Measurements from ENCODE around the gene MSH5. TPM values are rescaled to one million over a fixed set of nuclear protein-coding genes. Genes with fewer than 3 reads are reported as not detected.
"Not testable (repeated sequence)": the region's sequence is repeated elsewhere in the genome, so short reads cannot be mapped to it uniquely, and the experiment has no call there.

Gene MSH5
- polyA plus RNA-seq, 12 donors = 7.4 to 32.2 (median 13.8) TPM; not detected in 1

GRCh38 chr6:31778999-31779885 is 39.4 kb downstream of the MSH5 start:
- no peak for DNase-seq

- DNase-seq = no peak
Observed at GRCh38 chr6:31779908-31780307, 40.1 kb downstream of the MSH5 start.

- DNase-seq = no peak
Observed at GRCh38 chr6:31780507-31781243, 40.9 kb downstream of the MSH5 start.

GRCh38 chr6:31781244-31782125 is 41.7 kb downstream of the MSH5 start:
- DNase-seq = no peak

GRCh38 chr6:31782126-31782855 is 42.5 kb downstream of the MSH5 start:
- no peak for DNase-seq

- DNase-seq = no peak
Observed at GRCh38 chr6:31784098-31784925, 44.5 kb downstream of the MSH5 start.

- DNase-seq = no peak
Observed at GRCh38 chr6:31785475-31785874, 45.7 kb downstream of the MSH5 start.

- peak; percentile 46 for DNase-seq
Observed at GRCh38 chr6:31791324-31792089, 51.7 kb downstream of the MSH5 start.

GRCh38 chr6:31792090-31792374 is 52.2 kb downstream of the MSH5 start:
- no peak for DNase-seq

GRCh38 chr6:31792761-31793171 is 53.0 kb downstream of the MSH5 start:
- DNase-seq = no peak

GRCh38 chr6:31793927-31794245 is 54.1 kb downstream of the MSH5 start:
- DNase-seq = not testable (repeated sequence)

- DNase-seq = peak; percentile 17
Observed at GRCh38 chr6:31794294-31794865, 54.6 kb downstream of the MSH5 start.

- peak; percentile 19 for DNase-seq
Observed at GRCh38 chr6:31794866-31795615, 55.2 kb downstream of the MSH5 start.

- peak; percentile 82 for DNase-seq
Observed at GRCh38 chr6:31795616-31796298, 56.0 kb downstream of the MSH5 start, which contains the start of gene VARS1. VARS1 (minus strand) TSS chr6:31795752; CDS start chr6:31795217, 535 bp downstream.

- no peak for DNase-seq
Observed at GRCh38 chr6:31796993-31797385, 57.2 kb downstream of the MSH5 start.

- DNase-seq = no peak
Observed at GRCh38 chr6:31797588-31797987, 57.8 kb downstream of the MSH5 start.

- peak; percentile 38 for DNase-seq
Observed at GRCh38 chr6:31799781-31800180, 60.0 kb downstream of the MSH5 start.

Data from muscle of arm (tissue), 12 donors.